ENCODE data around the gene HDAC9. TPM values are rescaled to one million over a fixed set of nuclear protein-coding genes. Genes with fewer than 3 reads are reported as not detected.
A peak's percentile ranks its signal among the peaks of the same experiment; 100 is the strongest.

HDAC9 gene
- total RNA-seq, 3 donors from 2014 or later (not counting 1 experiment from before 2014, with no cell fraction given): 19.1 to 41.1 (median 24.1) TPM

GRCh38 chr7:18505870-18506460 is 10.4 kb downstream of the HDAC9 start:
- Mint-ChIP-seq H3K4me3 (no peak overlapping the region), H3K9me3 (no peaks in the 10 kb centered on the region), H3K4me1 (peaks cover 17 to 21% of the 10 kb centered on the region in 2 donors), H3K36me3 (no peaks in the 10 kb centered on the region), H3K27me3 (ENCODE audit: low read depth in 2 of 2) (no peaks in the 10 kb centered on the region), H3K27ac (peak overlapping the region in 1 of 2 donors; percentile 44)
- intact Hi-C loops (cut with micrococcal nuclease): no loop called here
- WGBS (ENCODE audit: insufficient coverage): 63% methylated on average over 3 of the region's 5 CpGs
- no peak overlapping the region for H3K4me3 ChIP-seq (ENCODE audit: low read length)
- H3K36me3 ChIP-seq (ENCODE audit: control insufficient read depth, insufficient read depth, low read length): no peaks in the 10 kb centered on the region
- H3K4me1 ChIP-seq (ENCODE audit: control insufficient read depth, insufficient read depth, low read length): no peaks in the 10 kb centered on the region
- no peak for DNase-seq
- TF ChIP-seq, protein P1, sequence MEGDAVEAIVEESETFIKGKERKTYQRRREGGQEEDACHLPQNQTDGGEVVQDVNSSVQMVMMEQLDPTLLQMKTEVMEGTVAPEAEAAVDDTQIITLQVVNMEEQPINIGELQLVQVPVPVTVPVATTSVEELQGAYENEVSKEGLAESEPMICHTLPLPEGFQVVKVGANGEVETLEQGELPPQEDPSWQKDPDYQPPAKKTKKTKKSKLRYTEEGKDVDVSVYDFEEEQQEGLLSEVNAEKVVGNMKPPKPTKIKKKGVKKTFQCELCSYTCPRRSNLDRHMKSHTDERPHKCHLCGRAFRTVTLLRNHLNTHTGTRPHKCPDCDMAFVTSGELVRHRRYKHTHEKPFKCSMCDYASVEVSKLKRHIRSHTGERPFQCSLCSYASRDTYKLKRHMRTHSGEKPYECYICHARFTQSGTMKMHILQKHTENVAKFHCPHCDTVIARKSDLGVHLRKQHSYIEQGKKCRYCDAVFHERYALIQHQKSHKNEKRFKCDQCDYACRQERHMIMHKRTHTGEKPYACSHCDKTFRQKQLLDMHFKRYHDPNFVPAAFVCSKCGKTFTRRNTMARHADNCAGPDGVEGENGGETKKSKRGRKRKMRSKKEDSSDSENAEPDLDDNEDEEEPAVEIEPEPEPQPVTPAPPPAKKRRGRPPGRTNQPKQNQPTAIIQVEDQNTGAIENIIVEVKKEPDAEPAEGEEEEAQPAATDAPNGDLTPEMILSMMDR (IDR thresholded peaks at IDR 0.05): no peak
- ATAC-seq: peak in 1 of 3 donors; percentile 21
- no peaks in the 10 kb centered on the region for H3K27me3 ChIP-seq (ENCODE audit: control insufficient read depth, insufficient read depth, low read length)
- peak overlapping the region; percentile 30 for H3K27ac ChIP-seq (ENCODE audit: low read length)
- no peaks in the 10 kb centered on the region for H3K9me3 ChIP-seq (ENCODE audit: control insufficient read depth, insufficient read depth, low read length)

DNA sequence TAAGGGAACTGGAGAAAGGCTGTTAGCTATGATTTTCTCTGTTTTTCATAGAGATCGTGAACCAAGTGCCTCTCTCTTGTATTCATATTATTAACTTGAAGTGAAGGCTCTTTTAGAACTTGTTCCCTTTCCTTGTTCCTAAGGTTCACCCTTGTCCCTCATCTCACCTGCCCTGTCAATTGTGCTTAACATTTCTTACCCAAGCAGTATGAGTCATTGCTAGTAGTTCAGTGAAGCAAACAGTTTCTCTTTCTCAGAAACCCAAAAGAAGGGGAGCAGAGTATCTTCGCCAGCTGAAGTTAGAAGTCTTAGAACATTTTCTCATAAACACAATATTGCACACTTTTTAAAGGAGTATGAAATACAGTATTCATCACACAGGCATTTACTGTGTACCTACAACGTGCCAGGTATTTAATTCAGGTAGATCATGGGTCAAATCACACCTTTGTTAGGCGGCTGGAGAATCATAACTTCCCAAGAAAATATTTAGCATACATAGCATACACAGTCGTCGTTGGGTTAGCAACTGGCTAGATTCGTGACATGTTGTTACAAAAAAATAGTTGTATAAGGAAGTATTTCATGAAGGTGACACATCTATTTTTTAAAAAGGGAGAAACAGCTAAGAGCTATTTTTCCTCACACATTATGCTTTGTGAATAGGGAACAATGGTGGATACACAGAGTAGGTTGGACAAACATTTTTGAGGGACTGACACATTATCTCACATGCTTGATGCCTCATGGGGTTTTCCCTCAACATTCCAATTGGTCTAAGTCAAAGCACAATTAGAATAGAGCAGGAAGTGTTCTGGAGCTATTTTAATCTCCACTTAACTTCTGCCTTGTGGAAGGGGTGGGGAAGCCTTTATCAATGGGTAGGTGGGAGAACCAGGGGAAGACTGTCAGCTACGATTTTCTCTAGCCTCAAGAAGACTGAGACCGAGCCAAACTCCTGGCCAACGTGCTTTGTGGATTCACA is 13.2 kb downstream of the HDAC9 start:
- peak overlapping the region; percentile 70 for H3K27ac ChIP-seq (ENCODE audit: low read length)
- no peak overlapping the region for H3K4me3 ChIP-seq (ENCODE audit: low read length)
- ATAC-seq: peak in 2 of 3 donors; percentile 37 to 59
- H3K9me3 Mint-ChIP-seq: no peaks in the 10 kb centered on the region
- no peaks in the 10 kb centered on the region for H3K27me3 Mint-ChIP-seq (ENCODE audit: low read depth in 2 of 2)
- H3K9me3 ChIP-seq (ENCODE audit: control insufficient read depth, insufficient read depth, low read length): no peaks in the 10 kb centered on the region
- no peak overlapping the region for H3K4me3 Mint-ChIP-seq
- 62% methylated on average over 5 of the region's 10 CpGs for WGBS (ENCODE audit: insufficient coverage)
- peak in 1 of 2 donors; percentile 20 for DNase-seq
- no peaks in the 10 kb centered on the region for H3K27me3 ChIP-seq (ENCODE audit: control insufficient read depth, insufficient read depth, low read length)
- TF ChIP-seq, protein P1 (IDR thresholded peaks at IDR 0.05): no peak
- no peaks in the 10 kb centered on the region for H3K4me1 ChIP-seq (ENCODE audit: control insufficient read depth, insufficient read depth, low read length)
- H3K36me3 Mint-ChIP-seq: no peaks in the 10 kb centered on the region
- peaks cover 15 to 17% of the 10 kb centered on the region in 2 donors for H3K4me1 Mint-ChIP-seq
- peak overlapping the region in 1 of 2 donors; percentile 32 for H3K27ac Mint-ChIP-seq
- intact Hi-C loops (cut with micrococcal nuclease): no loop called here
- no peaks in the 10 kb centered on the region for H3K36me3 ChIP-seq (ENCODE audit: control insufficient read depth, insufficient read depth, low read length)

- no peak for DNase-seq
- H3K27ac Mint-ChIP-seq: no peak overlapping the region
- 52% methylated on average over 2 of the region's 2 CpGs for WGBS (ENCODE audit: insufficient coverage)
- no peaks in the 10 kb centered on the region for H3K27me3 Mint-ChIP-seq (ENCODE audit: low read depth in 2 of 2)
- TF ChIP-seq, protein P1 (IDR thresholded peaks at IDR 0.05): no peak
- no peaks in the 10 kb centered on the region for H3K36me3 Mint-ChIP-seq
- intact Hi-C loops (cut with micrococcal nuclease): no loop called here
- H3K4me1 Mint-ChIP-seq: peaks cover 15% of the 10 kb centered on the region in 2 donors
- H3K9me3 ChIP-seq (ENCODE audit: control insufficient read depth, insufficient read depth, low read length): no peaks in the 10 kb centered on the region
- no peaks in the 10 kb centered on the region for H3K4me1 ChIP-seq (ENCODE audit: control insufficient read depth, insufficient read depth, low read length)
- H3K27me3 ChIP-seq (ENCODE audit: control insufficient read depth, insufficient read depth, low read length): no peaks in the 10 kb centered on the region
- no peaks in the 10 kb centered on the region for H3K9me3 Mint-ChIP-seq
- H3K36me3 ChIP-seq (ENCODE audit: control insufficient read depth, insufficient read depth, low read length): no peaks in the 10 kb centered on the region
- H3K27ac ChIP-seq (ENCODE audit: low read length): peak overlapping the region; percentile 70
- ATAC-seq: no peak
- H3K4me3 Mint-ChIP-seq: no peak overlapping the region
- no peak overlapping the region for H3K4me3 ChIP-seq (ENCODE audit: low read length)
These were observed 13.9 kb downstream of the HDAC9 start for GRCh38 chr7:18509481-18509880.

All from natural killer cell (primary cell).